ENCODE results near the gene C1orf50. TPM values are rescaled to one million over a fixed set of nuclear protein-coding genes. Genes with fewer than 3 reads are reported as not detected.

Gene C1orf50
- total and polyA plus RNA-seq, 2 of the 4 experiments (the other 2 are of a cell fraction): 2.0 to 6.0 TPM

GRCh38 chr1:42736152-42736551 lies 30.9 kb upstream of the C1orf50 start:
- Histone ChIP-seq H3K9me3 (ENCODE audit: control insufficient read depth, insufficient read depth, low read length) (no peaks in the 10 kb centered on the region), H2BK20ac (ENCODE audit: low read depth, low read length) (no peak overlapping the region), H3K14ac (replicated peaks; ENCODE audit: low read depth, low read length) (no peak overlapping the region), H3K9me1 (ENCODE audit: insufficient read depth, low read length) (no peaks in the 10 kb centered on the region), H3K4ac (ENCODE audit: low read depth, low read length) (no peak overlapping the region), H4K20me1 (ENCODE audit: insufficient read depth, low read length) (no peaks in the 10 kb centered on the region), H3K23ac (ENCODE audit: low read depth, low read length) (no peak overlapping the region), H2AFZ (replicated peaks; ENCODE audit: low read length, poor library complexity) (peak overlapping the region; percentile 84), H3K27me3 (ENCODE audit: control insufficient read depth, insufficient read depth, low read length) (no peaks in the 10 kb centered on the region; the same call in 1 of the 2 replicates), H3K56ac (ENCODE audit: extremely low read depth, insufficient read depth, low read length) (no peak overlapping the region), H4K8ac (ENCODE audit: low read depth in 2 of 2, low read length in 2 of 2) (no peak overlapping the region), H2BK5ac (ENCODE audit: low read depth, low read length, poor library complexity, severe bottlenecking) (no peak overlapping the region), H3K18ac (ENCODE audit: low read depth, low read length) (no peak overlapping the region), H4K5ac (ENCODE audit: low read depth, low read length) (no peak overlapping the region), H3K27ac (ENCODE audit: insufficient read depth, low read length) (no peak overlapping the region), H3K4me1 (ENCODE audit: control insufficient read depth, insufficient read depth, low read length) (no peaks in the 10 kb centered on the region), H2AK5ac (ENCODE audit: low read depth, low read length) (no peak overlapping the region), H3K36me3 (ENCODE audit: control insufficient read depth, insufficient read depth, low read length) (no peaks in the 10 kb centered on the region), H3K4me3 (ENCODE audit: insufficient read depth, low read depth, low read length) (no peak overlapping the region), H3K79me1 (ENCODE audit: low read depth in 1 of 2, low read length in 2 of 2) (no peaks in the 10 kb centered on the region), H2AK9ac (replicated peaks; ENCODE audit: low read depth, low read length, poor library complexity) (peak overlapping the region; percentile 46), H3K9ac (ENCODE audit: low read depth, low read length) (no peak overlapping the region), H4K91ac (ENCODE audit: insufficient read depth, low read depth, low read length) (no peak overlapping the region), H2BK120ac (ENCODE audit: low read depth, low read length) (no peak overlapping the region), H3K4me2 (ENCODE audit: low read depth, low read length) (no peak overlapping the region), H2BK15ac (ENCODE audit: low read depth, low read length) (no peak overlapping the region)
- in situ Hi-C loops (cut with MboI; ENCODE audit: low sequenced_read_pairs) (no loop called here), intact Hi-C loops (cut with micrococcal nuclease) (no loop called here), dilution Hi-C loops (cut with HindIII; ENCODE audit: low sequenced_read_pairs, unreplicated experiment) (no loop called here)
- TF ChIP-seq MAFK (IDR thresholded peaks at IDR 0.05; ENCODE audit: low read depth, low read length): no peak
- no peak for TF ChIP-seq RAD21 (IDR thresholded peaks at IDR 0.05; ENCODE audit: low read length)
- no peak; the same call in 1 of the 2 replicates for TF ChIP-seq BHLHE40 (IDR thresholded peaks at IDR 0.05; ENCODE audit: low read depth, low read length)
- TF ChIP-seq CHD1 (IDR thresholded peaks at IDR 0.05; ENCODE audit: low read depth, low read length): no peak
- no peak for TF ChIP-seq MAZ (IDR thresholded peaks at IDR 0.05; ENCODE audit: borderline replicate concordance, low read depth, low read length)
- TF ChIP-seq USF2 (IDR thresholded peaks at IDR 0.05; ENCODE audit: low read depth, low read length): no peak
- no peak for TF ChIP-seq MXI1 (IDR thresholded peaks at IDR 0.05; ENCODE audit: borderline replicate concordance, low read depth, low read length)
- TF ChIP-seq FOS (IDR thresholded peaks at IDR 0.05; ENCODE audit: low read depth, low read length): no peak
- 0 out of 2 replicates have a peak, but pooled peaks have one; percentile 16 for TF ChIP-seq CEBPB (IDR thresholded peaks at IDR 0.05; ENCODE audit: low read depth, low read length)
- no peak for TF ChIP-seq RFX5 (IDR thresholded peaks at IDR 0.05; ENCODE audit: low read depth, low read length)
- TF ChIP-seq CTCF (conservative IDR thresholded peaks at IDR 0.05; ENCODE audit: low read depth, low read length): peak; percentile 39
- no peak for TF ChIP-seq NFE2L2 (IDR thresholded peaks at IDR 0.05; ENCODE audit: low read depth, low read length)
- POLR2A ChIA-PET (ENCODE audit: unreplicated experiment): no interaction called here
- BruUV-seq (replicated peaks): no TSS peak
- ATAC-seq (ENCODE audit: low read depth) (peak; percentile 50; the same call in 1 of the 2 replicates), DNase-seq (no peak)
- no CpG with 5 or more reads among the region's 4 CpGs for WGBS, 2 experiments (ENCODE audit: extremely low coverage in 2 of 2, insufficient read length in 1 of 2)
- CTCF ChIA-PET: no interaction called here
